Measurements from ENCODE around the gene GPR37. TPM values are rescaled to one million over a fixed set of nuclear protein-coding genes. Genes with fewer than 3 reads are reported as not detected.

The GPR37 gene
- total RNA-seq = 3.3 and 3.8 TPM in 2 replicates

GRCh38 chr7:124765401-124766352 is at the start of gene GPR37:
TSS of gene GPR37 (minus strand) at chr7:124765792. CDS start at chr7:124764976, 816 bp downstream.

Other genes with a start within 250 kb of the GPR37 start
- 36.7 and 37.5 TPM in 2 replicates for gene POT1, start 164.0 kb upstream of the GPR37 start, total RNA-seq